HG03457 (cell line): Measurements from ENCODE around the gene MAPK7.

Experiments used
- ATAC-seq: cut with Tn5 transposase; IDR thresholded peaks from one replicate; pipeline ENCODE4 v1.9.1; 2021; ENCODE audit warnings: moderate number of reproducible peaks; ENCODE audit not compliant: unreplicated experiment

The MAPK7 gene

DNA sequence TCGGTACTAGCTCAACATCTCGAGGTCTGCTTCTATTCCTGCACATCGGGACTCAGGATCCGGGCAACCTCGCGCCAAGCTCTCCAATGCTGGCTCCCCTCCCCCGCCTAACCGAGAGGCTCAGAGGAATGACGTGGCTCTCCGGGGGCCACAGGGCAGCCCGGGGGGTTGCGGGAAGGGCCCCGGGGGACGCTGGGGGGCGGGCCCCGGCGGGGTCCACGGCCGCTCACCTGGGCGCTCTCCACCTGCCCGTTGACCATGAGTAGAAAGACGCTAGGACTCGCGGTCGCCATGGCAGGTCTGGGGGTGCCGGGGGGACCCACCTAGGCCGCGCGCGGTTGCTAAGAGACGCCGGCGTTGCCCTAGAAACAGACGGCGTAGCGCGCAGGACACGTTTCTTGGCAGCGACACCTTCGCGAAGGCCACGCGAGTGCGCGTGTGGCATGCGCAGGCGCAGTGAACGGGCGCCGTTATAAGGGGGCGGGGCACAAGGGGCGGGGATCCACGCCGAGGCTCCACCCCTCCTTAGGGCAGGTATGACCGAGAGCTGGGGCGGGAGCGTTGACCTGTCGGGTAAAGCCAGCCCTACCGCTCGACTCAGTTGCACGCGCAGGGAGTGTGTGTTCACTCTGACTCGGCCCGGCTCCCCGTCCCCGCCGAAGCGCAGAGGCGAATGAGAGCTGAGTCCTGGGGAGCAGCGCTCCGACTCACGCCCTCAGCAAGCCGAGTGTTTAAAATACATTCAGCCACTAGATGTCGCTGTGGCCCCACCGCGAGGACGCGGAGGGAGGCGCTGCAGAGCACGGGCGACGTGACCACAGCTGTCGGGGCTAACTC lies 15.8 kb upstream of the MAPK7 start, which contains the start of gene B9D1:
Gene B9D1 (minus strand): TSS at position 447 of the 837 bp plus-strand sequence. CDS start 154 bp downstream, at position 293.
- ATAC-seq: peak; percentile 55

DNA sequence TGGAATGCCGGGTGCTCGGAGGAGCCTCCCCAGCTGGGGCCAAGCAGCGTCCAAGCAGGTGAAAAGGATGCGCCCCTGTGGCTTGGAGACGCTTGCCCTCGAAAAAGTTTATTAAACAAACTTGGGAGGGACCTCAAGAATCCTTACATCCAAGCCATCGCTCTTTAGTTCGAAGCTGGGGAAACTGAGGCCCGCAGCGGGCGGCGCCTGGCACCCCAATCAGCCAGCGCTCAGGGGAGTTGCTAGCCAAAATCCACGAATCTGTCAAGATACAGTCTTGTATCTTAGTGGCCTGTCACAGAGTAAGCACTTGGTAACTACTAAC lies 15.2 kb upstream of the MAPK7 start:
- ATAC-seq: no peak

DNA sequence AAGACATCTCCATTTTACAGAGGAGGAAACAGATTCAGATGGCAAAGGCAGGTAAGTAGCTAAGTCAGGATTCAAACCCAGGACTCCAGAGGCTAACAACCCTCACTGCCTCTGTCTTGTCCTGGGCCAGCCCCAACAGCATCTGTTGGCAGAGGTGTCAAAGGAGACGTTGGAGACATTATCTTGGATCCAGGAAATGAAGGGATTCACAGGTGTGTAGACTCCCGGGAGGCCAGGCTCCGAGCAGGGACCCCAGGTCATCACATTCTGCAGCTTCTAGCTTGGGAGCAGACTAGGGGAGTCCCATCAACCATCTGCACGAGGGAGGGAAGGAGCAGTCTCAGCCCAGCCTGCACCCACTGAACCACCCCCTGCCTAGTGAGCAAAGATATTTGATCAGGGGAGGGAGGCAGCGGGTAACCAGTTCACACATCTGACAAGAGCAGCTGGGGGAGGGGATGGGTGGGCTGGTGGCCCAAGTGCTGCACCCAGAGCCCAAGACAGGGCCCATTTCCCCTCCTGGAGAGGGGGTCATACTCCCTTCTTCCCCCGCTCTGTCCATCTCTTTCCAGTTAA lies 14.8 kb upstream of the MAPK7 start:
- ATAC-seq: no peak

DNA sequence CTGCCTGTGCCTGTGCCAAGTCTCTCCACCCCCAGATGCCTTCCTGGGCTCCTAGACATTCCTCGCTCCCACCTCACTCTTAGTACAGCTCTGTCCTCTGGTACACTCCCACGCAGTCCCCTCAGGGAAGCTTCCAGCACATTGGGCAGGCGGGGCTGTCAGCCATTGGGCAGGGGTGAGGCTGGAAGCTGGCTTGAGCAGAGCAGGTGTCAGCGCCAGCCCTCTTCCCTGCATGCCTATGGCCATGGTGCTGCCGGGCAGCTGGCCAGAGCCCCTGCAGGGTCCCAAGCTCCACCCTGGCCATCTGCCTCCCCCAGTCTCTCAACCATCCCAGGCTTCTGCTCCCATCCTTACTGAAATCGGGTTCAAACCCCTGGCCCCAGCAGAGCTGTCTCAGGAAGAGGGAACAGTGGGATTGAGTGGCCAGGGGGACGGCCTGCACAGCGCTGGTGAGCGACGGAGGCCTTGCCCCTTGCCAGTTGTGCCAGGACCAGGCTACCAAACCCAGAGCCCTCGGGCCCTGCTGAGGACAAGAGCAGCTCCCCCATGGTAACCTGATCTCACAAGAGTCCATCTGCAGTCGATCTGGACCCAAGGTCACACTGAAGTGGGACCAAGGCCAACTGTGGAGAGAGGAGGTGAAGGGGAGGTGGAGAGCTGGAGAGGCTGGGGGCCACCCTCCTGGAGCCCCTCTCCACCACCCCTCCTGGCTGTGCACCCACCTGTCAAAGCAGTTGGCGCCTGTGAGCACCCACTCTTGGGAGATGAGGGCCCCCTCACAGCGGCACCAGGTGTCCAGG lies 13.4 kb upstream of the MAPK7 start:
- no peak for ATAC-seq

DNA sequence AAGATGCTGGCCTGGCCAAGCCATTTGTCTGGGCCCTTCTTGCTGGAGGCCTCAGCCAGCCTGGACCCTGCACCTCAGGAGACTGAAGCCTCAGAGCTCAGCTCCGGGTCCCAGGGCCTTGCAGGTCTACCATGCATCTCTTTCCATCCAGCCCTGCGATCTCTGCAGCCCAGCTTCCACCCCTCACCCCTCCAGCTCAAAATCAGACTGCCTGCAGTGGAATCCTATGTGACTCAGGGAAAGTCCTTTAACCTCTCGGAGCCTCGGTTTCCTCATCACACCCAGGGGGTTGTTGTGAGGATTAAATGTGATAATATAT lies 12.8 kb upstream of the MAPK7 start:
- ATAC-seq: no peak

DNA sequence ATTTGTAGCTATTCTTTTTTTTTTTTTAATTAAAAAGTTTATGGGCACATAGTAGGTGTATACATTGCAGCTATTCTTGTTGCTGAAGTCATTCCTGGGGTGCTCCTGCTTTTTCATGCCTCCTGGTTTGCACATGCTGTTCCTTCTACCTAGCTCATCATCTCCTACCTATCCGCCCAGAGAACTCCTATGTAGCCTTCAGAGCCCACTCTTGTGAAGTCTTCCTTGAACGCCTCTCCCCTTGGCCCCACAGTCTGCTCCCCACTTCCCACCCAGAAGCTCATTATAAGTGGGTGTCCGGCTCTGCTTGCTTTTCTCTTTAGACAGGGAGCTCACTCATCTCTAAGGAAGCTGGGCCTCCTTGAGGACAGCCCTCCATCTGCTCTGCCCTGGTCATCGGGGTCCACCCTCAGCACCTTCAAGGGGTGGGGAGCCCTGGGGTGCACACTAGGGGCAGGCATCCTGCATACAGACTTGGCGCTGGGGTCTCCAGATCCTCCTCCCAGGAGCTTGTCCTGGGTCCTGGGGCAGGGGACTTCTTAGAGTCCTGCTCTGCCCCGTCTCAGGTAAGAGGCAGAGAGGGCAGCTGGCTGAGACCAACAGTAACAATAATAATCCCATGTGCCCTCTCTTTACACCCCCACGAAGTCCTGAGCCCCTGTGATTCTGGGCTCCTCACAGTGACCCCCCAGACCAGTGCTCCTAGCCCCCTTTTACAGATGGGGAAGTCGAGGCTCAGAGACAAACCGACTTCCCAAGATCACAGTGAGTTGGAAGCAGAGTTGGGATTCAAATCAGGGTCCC lies 12.3 kb upstream of the MAPK7 start:
- no peak for ATAC-seq

DNA sequence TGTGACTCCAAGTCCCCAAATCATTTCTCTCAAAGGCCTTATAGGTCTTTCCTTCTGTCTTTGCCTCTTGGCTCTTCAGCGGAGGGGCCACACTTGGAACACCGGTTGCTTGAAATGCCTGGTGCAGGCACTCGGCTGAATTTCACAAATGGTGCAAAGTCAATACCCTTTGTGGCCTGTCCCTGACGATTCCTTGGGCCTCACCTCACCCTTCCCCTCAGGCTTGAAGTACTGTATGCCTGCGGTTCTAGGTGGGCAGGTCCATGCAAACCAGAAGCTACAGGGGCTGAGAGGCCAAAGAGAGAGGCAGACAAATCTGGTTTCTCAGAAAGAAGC lies 11.7 kb upstream of the MAPK7 start:
- ATAC-seq: no peak

DNA sequence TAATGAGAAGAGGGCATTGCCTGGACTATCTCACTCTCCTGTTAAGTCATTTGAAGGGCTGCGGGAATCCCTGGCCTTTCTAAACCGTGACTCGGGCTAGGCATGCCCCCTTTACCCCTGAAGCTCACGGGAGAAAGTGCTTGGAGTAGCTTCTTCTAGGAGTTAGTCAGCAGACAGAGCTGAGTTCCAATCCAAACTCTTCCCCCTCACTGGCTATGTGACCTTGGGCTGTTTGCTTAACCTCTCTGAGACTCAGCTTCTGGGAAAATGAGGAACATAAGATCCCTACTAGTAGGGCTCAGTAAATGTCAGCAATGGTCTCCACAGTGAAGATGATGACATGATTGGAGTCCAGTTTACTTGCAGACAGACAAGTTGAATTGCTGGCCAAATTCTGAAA lies 10.1 kb upstream of the MAPK7 start:
- ATAC-seq: no peak

DNA sequence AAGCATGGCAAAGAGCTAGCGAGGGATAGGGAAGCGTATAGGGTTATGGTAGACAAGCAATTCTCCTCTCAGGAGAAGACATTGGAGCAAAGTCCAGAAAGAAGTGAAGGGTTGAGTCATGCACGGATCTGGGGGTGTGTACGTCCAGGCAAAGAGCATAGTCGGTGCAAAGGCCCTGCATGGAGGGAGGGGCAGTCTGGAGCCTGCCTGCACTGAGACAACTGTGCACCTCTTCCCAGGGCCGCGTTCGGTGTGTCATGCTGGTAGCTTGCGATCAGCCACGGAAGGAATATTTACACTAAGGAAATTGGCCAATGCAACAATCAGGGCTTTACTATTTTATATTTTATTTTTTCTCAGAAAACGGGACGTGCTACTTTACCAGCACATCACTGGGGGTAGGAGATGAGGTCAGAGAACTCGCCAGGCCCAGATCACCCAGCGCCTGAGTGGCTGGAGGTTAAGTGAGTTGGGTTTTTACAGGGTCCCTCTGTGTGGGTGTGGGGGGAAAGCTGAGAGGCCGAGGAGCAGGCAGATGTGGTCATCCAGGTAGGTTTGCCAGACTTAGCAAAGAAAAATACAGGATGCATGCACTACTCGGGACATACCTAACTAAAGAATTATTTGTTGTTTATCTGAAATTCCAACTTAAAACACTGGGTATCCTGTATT lies 9.1 kb upstream of the MAPK7 start:
- no peak for ATAC-seq

DNA sequence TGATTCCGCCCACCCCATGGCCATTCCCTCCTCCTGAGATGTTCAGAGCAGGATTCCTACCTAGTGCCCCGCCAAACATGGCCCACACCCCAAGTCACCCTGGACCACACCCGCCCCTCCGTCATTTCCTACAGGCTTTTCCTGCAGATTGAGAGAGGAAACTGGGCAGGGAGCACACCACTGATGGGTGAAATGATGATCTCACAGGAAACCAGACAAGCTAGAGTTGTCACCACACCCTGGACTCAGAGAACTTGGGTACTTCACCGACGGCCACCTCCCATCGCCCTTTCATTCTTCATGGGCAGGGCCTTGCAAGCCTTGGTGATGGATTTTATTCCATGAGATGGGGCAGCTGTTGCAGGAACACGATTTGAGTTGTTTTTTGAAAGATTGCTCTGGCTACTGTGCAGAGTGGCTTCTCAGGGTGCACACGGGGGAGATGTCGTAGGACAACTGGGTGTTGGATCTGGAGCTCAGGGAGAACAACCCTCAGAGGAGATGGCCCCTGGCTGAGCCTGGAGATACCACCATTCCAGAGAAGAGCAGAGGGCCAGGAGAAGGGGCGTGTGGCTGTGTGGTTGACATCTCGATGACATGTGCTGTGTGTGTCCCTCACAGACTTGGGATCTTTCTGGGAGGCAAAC lies 8.3 kb upstream of the MAPK7 start:
- ATAC-seq: no peak

DNA sequence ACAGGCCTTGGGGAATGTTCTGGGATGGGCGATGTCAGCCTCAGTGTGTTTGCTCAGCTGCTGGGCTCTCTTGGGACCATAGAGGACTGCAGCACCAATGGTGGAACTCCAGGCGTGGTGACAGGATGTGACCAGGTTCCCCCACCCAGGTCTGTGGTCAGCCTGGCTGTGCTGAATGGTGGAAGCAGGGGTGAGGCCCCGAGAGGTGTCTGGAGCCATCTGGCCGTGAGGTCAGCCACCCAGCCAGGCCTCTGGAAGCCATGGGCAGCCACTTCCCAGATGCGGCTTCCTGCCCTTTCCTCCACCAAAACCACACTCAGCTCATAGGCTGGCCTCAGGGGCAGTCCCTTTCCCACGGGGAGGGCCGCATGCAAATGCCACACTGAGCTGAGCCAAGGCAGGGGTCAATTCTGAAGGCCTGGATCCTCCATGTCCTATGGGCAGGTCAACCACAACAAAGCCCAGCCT lies 7.8 kb upstream of the MAPK7 start:
- ATAC-seq: peak; percentile 46

DNA sequence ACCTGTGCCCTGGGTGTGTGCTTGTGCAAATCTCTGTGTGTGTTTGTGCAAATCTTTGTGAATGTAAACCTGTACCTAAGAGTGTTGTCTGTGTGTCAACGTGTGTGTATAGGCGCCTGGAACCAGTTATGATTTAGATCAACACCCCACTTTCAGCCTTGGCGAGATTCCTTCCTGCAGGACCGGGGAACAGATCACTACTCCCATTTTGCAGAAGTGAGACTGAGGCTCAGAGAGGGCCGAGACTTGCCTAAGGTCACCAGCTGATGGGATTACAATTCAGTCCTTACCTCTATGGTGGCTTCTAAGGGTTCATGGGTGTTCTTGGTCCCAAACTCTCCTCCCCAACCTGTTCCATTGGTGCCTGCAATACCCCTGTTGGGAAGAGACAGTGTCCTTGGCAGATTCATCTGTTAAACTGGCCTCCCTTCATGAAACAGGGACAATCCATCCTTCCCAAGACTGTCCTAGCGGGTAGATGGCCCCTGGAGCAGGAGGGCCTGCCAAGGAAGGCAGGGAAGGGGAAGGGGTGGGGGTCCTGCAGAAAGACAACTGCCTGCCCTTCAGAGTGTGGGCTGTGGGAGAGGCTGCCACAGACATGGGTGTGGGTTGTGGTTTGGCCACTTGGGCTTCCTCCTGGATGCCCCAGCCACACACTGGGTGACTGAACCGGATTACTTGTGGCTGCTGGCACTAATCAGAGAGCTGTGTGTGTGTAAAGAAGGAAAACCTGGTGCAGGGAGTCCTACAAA lies 6.9 kb upstream of the MAPK7 start:
- no peak for ATAC-seq

DNA sequence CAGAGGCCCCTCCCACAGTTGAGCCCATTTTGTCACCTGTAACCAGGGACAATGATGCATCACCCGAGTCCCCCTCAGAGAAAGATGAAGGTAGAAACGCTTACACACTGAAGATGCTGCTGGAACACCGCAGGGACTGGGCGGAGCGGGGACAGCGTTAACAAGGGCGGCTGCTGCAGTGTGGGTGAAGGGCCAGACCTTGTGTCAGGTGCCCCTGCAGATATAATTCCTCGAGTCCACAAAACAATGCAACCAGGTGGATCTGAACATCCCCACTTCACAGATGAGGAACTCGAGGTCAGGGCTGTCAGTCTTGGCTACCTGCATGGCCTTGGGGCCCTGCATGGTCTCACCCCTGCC lies 6.3 kb upstream of the MAPK7 start:
- ATAC-seq: no peak

DNA sequence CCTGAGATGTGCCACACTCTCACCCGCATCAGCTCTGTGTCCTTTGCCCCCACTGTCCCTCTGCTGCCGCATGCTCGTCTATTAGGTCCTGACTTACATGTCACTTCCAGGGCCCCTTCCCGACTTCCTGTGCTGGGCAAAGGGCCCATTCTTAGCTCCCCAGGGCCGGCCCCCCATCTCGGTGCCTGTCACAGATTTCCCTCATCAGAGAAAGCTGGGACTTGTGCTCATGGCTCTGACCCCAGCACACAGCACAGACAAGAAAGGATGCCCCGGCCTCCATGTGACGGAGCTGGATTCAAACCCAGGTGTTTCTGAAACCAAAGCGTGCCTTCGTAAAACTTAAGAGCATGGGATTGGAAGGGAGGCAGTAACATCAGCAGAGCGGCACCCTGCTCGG lies 5.9 kb upstream of the MAPK7 start:
- no peak for ATAC-seq

DNA sequence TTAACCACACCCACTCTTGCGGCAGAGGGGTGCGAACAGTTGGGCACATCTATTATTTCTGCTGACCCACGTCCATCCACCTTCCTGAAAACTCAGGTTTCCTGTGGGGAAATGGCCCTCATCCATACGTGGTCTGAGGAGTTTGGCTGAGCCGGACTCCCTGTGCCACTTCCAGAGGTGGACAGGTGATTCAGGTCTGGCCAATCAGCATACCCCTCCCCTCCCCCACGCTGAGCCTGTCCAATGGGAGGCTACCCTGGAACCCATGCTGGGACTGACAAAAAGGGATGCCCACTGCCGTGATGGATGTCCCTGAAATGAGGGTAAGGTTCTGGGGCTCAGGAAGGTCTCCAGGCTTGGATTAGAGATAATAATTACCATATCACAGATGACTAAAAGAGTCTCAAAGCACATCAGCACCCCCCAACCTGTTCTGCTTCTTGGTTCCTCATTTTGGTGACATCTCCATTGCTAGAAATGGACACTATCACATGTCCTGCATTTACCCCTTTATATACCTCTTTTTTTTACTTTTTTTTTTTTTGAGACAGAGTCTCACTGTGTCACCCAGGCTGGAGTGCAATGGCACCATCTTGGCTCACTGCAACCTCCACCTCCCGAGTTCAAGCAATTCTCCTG lies 5.3 kb upstream of the MAPK7 start:
- ATAC-seq: no peak

DNA sequence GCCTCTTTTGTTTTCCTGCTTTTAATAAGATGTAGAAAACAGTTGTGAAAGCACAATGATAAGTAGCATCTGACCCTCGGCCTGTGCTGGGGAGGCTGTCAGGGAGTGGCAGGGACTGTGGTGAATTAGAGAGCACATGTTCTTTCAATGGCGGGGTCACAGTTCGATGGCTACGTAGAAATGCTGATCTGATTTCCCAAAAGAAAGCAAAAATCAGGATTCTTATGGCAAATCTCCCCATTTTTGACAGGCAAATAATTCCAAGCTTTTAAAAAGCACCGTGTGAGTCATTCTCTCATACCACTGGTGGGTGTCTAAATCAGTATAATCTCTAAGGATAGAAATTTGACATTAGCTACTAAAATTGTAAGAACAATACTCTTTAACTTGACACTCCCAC lies 4.2 kb upstream of the MAPK7 start:
- ATAC-seq: no peak

DNA sequence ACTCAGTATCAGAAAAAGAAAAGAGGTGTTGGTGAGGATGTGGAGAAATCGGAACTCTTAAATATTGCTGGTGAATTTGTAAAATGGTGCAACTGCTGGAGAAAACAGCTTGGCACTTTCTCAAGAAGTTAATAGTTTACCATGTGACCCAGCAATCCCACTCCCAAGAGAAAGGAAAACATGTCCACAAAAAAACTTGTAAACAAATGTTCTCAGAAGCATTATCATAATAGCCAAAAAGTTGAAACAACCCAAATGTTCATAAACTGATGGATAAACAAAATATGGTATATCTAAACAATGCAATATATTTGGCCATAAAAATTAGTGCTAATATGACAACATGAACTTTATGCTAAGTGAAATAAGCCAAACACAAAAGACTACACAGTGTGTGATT lies 2.6 kb upstream of the MAPK7 start:
- no peak for ATAC-seq

DNA sequence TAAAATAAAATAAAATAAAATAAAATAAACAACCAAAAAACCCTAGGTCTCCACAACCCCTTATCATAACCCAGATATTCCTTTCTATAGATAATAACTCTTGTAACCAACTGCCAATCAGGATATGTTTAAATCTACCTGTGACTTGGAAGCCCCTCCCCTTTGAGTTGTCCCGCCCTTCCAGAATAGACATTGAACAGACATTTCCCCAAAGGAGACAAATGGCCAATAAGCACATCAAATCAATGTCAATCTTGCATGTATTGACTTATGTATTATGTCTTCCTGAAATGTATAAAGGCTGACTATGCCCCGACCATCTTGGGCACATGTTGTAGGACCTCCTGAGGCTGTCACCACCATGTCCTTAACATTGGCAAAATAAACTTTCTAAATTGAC lies 1.5 kb upstream of the MAPK7 start:
- ATAC-seq: no peak
